Activated T-cell treated with anti-CD3 and anti-CD28 coated beads for 48 hours (primary cell): ENCODE data around the gene SIGLEC14.
"Not testable (repeated sequence)": the region's sequence is repeated elsewhere in the genome, so short reads cannot be mapped to it uniquely, and the experiment has no call there.

Source experiments
- DNase-seq: peaks from one replicate; pipeline ENCODE4 v3.0.0-alpha.2; 2020; ENCODE audit warnings: low read depth

The SIGLEC14 gene, protein sequence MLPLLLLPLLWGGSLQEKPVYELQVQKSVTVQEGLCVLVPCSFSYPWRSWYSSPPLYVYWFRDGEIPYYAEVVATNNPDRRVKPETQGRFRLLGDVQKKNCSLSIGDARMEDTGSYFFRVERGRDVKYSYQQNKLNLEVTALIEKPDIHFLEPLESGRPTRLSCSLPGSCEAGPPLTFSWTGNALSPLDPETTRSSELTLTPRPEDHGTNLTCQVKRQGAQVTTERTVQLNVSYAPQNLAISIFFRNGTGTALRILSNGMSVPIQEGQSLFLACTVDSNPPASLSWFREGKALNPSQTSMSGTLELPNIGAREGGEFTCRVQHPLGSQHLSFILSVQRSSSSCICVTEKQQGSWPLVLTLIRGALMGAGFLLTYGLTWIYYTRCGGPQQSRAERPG

DNA sequence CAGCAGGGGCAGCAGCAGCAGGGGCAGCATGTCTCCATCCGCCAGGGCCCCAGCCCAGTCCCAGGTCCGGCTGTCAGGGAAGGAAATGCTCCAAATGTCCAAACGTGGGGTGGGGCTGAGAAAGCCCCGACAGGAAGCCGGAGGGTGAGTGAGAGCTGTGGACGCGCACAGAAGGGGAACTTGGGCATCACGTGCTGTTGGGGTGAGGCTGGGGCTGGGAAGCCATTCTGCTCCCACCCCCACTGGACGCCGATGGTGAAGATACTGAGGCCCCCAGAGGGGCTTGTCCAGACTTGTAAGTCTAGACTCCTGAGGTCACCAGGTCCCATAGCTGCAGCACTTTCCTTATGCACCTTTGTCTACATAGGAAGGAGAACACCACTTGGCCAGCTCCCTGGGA, at the start of gene SIGLEC14:
TSS of gene SIGLEC14 (minus strand) at position 96 of the 400 bp plus-strand sequence. CDS start at position 30, 66 bp downstream.
- not testable (repeated sequence) for DNase-seq

- no peak for DNase-seq
Measured at GRCh38 chr19:51695702-51696315, 49.2 kb upstream of the SIGLEC14 start.

- no peak for DNase-seq
Measured at GRCh38 chr19:51695088-51695487, 48.5 kb upstream of the SIGLEC14 start.

DNA sequence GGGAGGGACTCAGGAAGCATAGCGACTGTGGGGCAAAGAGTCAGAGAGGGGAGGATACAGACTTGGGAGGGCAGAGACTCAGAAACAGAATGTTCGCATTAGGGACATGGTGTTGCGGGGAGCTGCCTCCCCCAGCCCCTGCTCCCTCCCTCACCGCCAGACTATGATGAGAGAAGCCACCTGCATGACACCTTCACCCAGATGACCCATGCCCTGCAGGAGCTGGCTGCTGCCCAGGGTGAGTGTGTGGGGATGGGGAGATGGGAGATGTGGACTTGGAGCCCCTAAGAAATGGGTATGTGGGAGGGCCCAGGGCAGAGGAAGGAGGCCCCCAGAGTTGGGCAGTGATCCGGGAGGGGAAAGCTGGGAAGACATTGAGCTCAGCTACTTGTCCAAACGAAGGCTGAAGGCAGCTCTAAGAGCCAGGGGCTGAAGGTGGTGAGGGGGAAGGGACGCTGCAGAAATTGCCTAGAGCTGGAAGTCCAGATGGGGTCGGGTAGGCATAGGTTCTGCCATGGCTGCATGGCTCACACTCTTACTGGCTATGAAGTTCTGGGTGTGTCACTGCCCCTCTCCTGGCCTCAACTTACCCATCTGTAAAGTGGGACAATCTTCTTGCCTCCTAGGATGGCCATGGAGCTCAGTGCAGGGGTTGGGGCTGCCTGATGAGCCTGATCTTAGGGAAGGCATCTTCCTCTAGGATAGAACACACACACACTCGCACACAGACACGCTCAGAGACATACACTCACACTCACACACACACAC, 47.9 kb upstream of the SIGLEC14 start:
- DNase-seq, result no peak

DNA sequence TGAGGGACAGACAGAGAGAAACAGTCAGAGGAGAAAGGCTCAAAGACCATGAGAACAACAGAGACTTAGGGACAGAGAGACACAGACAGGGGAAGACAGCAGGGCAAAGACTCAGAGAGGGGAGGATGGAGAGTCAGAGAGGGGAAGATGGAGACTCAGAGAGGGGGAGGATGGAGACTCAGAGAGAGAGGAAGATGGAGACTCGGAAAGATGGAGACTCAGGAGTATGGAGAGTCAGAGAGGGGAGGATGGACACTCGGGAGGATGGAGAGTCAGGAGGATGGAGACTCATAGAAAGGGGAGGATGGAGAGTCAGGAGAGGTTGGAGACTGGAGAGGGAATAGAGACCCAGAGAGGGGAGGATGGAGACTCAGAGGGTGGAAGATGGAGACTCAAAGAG, 47.2 kb upstream of the SIGLEC14 start:
- DNase-seq, result no peak

GRCh38 chr19:51693260-51693659, 46.6 kb upstream of the SIGLEC14 start, which contains the start of gene SPACA6:
Gene SPACA6, plus strand, starts transcription at chr19:51693330. Its CDS starts 197 bp downstream, at chr19:51693527.
- no peak for DNase-seq

DNA sequence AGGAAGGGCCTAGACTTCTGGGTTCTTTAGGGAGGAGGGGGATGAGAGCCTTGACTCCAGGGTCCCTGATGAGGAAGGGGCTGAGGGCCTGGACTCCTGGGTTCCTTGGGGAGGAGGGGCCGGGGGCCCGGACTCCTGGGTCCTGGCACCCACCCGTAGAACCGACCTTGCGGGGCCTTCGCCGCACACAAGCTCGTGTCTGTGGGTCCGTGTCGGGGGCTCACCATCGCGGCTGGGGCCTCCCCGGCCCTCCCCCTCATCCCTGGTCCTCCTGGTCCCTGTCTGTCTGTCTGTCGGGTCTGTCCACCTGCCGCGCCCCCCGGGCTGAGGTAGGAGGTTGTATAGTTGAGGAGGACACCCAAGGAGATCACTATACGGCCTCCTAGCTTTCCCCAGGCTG, 45.8 kb upstream of the SIGLEC14 start:
- DNase-seq, result no peak

DNA sequence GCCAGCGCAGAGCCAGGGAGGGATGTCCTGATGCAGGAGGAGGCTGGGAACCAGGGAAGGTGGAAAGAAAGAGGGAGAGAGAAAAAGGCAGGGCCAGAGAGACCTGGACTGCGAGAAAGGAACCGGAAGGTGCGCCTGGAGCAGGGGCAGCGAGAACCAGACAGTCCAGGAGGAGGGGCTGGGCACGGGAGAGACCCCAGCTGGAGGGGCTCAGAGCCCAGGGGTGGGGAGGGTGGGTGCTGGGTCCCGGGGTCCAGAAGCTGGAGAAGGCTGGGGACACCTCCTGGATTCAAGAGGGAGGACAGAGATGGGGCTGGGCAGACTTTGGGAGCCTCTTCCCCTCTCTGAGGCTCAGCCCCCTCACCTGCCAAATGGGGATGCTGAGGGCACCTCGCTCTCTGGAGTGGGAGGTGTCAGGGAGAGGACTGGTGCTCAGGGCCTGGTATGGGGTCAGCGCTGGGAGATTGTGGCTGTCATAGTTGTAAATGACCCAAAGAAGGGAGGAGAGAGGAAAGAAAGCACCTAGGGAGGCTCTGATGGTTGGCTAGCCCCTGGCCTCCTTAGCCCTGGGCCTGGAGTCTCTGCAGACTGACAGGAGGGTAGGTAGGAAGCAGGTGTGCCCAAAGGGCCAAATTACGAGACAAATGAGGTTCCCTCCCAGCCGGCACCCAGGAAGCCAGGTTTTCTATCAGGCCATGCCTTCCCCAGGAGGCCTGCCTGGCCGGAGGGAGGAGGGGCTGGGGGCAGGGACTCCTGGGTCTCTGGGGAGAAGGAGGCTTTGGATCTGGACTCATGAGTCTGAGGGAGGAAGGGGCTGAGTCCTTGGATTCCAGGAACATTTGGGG, 45.2 kb upstream of the SIGLEC14 start:
- DNase-seq, result no peak

GRCh38 chr19:51691074-51691583, 44.5 kb upstream of the SIGLEC14 start:
- no peak for DNase-seq

DNA sequence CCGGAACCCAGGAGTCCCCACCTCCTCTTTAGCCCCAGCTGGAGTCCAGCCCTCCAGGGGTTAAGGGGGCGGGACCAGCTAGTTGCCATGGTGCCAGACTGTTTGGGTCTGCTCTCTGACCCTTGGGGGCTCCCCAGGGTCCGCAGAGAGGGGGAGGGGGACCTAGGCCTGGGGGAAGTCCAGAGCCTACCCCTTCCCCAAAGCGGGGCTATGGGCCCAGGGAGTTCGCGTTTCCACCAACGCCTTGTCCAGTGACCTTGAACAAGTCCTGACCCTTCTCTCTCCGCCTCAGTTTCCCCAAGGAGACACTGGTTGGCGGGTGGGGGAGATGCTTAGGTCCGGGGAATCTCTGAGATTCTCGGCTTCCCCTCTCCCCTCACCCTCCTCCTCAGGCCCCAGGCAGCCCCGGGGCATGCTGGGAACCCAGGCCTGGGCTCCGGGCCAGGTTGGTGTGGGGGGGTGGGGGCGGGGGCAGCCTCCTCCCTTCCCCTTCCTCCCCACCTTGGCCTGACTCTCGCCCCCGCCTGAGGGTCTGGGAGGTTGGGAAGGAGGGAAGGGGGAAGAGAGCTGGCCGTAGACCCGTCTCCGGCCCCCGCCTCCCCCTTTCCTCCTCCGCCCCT, 43.9 kb upstream of the SIGLEC14 start:
- peak; percentile 57 for DNase-seq

GRCh38 chr19:51689751-51690453, 43.3 kb upstream of the SIGLEC14 start:
- DNase-seq, result no peak

GRCh38 chr19:51688671-51689571, 42.3 kb upstream of the SIGLEC14 start:
- DNase-seq, result no peak

DNA sequence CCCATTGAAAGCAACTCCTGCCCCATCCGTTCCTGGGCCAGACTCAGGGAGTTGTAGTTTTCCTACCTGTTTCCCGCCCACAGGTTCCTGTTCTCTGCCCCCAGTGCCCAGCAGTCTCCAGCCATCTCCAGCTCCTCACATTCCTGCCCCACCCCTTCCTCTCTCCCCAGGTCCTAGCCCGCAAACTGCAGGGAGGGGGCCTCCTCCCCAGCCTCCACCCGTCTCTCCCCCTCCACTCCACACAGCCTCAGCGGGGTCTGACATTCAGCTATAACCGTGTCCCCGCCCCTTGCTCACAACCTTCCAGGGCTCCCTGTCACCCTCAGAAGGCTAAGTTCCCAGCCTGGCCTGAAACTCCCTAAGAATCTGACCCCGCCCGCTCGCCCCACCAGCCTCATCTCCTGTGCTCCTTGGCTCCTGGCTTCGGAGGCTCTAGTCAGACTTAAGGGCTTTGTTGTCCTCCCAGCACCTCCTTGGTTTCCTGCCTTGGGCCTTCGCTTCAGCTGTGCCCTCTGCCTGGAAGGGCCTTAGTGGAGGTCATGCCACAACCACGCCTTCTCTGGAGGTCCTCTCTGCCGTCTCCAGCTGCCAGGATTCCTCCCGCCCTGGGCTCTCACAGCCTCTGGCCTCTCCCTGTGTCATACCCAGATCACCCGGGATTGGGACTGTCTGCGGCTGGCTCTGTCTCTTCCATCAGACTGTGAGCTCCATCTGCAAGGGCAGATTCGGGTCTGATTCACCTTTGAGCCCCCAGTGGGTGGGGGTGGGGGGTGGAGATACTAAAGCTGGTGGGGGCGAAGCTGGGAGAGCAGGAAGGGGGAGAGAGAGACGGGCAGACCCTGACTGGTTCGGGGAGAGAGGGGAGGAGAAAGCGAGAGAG, 41.4 kb upstream of the SIGLEC14 start:
- no peak for DNase-seq

DNA sequence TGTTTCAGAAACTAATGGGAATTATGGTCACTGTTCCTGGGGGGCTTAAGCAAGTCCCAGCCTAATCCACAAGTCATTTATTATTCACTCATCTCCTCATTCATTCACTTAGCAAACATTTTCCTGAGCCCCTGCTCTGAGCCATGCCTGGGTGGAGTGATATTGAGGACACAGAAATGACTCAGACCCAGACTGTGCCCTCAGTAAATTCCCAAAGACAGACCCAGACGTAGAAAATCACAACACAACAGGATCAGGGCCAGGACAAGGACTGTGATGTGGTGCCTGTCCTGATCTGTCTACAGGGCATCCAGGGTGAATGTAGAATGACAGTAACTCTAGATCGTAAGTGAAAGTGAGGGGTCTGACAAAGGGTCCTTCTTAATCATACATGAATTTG, 39.5 kb upstream of the SIGLEC14 start:
- no peak for DNase-seq

- DNase-seq, result no peak
Measured at GRCh38 chr19:51681286-51681941, 34.8 kb upstream of the SIGLEC14 start.

GRCh38 chr19:51680474-51680873, 33.8 kb upstream of the SIGLEC14 start:
- DNase-seq, result no peak

- DNase-seq, result no peak
Measured at GRCh38 chr19:51676566-51677083, 30.0 kb upstream of the SIGLEC14 start.
